Tibial nerve (tissue), 3 donors: ENCODE results near the gene BCL2L13.

ENCODE experiments used
- POLR2A ChIP-seq, 2 donors: fragments of 450-650 bp; IDR thresholded peaks; one replicate each; pipeline ENCODE4 v1.6.1; 2017; ENCODE audit warnings: antibody characterized with exemption in 2 of 2, mild to moderate bottlenecking in 2 of 2, moderate library complexity in 2 of 2
- TF ChIP-seq, protein P1 (sequence below), 5 experiments: fragments of 200-600 bp in 3 of 5; fragments of 450-650 bp in 2 of 5; sonication (generic) in 3 of 5; IDR thresholded peaks; one replicate each; pipeline ENCODE4 v1.5.1; 2016 to 2019; ENCODE audit warnings: antibody characterized with exemption in 5 of 5, mild to moderate bottlenecking in 3 of 5, moderate library complexity in 2 of 5

DNA sequence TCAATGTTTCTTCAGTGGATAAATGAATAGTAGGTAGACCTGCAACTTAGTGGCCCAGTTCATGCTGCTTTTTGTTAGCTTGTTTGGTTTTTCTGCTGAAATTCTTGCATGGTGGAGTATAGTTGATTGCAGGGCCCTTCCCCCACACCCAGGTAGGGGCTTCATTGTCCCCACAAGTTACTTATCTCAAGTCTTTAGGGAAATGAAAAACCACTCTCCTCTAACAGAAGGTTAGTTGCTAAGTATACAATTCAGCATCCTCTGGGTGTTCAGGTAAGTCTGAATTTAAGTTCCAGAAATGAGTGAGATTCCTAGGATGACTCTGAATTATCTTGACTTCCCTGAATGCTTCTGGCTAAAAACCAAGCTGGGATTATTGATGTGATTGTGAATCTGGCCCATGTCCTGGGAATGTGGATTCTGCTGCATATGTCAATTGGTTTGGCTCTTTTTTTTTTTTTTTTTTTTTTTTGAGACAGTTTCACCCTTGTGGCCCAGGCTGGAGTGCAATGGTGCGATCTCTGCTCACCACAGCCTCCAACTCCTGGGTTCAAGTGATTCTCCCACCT is 40.3 kb downstream of the BCL2L13 start:
- TF ChIP-seq POLR2A (IDR thresholded peaks at IDR 0.05) = no peak
- TF ChIP-seq, protein P1, sequence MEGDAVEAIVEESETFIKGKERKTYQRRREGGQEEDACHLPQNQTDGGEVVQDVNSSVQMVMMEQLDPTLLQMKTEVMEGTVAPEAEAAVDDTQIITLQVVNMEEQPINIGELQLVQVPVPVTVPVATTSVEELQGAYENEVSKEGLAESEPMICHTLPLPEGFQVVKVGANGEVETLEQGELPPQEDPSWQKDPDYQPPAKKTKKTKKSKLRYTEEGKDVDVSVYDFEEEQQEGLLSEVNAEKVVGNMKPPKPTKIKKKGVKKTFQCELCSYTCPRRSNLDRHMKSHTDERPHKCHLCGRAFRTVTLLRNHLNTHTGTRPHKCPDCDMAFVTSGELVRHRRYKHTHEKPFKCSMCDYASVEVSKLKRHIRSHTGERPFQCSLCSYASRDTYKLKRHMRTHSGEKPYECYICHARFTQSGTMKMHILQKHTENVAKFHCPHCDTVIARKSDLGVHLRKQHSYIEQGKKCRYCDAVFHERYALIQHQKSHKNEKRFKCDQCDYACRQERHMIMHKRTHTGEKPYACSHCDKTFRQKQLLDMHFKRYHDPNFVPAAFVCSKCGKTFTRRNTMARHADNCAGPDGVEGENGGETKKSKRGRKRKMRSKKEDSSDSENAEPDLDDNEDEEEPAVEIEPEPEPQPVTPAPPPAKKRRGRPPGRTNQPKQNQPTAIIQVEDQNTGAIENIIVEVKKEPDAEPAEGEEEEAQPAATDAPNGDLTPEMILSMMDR (IDR thresholded peaks at IDR 0.05) = no peak
